GM12878 (cell line): ENCODE results near the gene CHN2. TPM values are rescaled to one million over a fixed set of nuclear protein-coding genes. Genes with fewer than 3 reads are reported as not detected.

Source experiments
- ATAC-seq: fragments of 200-7000 bp; cut with Tn5 transposase; 3 replicates; pipeline ENCODE4 v1.9.1; 2020; ENCODE audit warnings: mild to moderate bottlenecking, moderate library complexity
- BruUV-seq: library from RNA; stranded (reverse); fragments of 400-500 nt; replicated peaks from 2 replicates; lab custom pipeline; 2021; lab: Mats Ljungman, UMichigan
- CTCF ChIA-PET: fragments of 300-600 bp; sonication (Branson Sonifier 250); formaldehyde crosslinking; extraction: SDS; loops from one replicate; lab custom pipeline; 2021; ENCODE audit warnings: inconsistent platforms; lab: Yijun Ruan, JAX
- POLR2A ChIA-PET: fragments of 350-600 bp; formaldehyde crosslinking; extraction: SDS; loops from one replicate; lab custom pipeline; 2021; ENCODE audit warnings: inconsistent platforms; lab: Charles Lee
- RAD21 ChIA-PET: fragments of 300-600 bp; sonication (Branson Sonifier 250); formaldehyde crosslinking; loops from one replicate; lab custom pipeline; 2023; ENCODE audit warnings: antibody characterized with exemption; ENCODE audit not compliant: unreplicated experiment; lab: Charles Lee
- SMC1A ChIA-PET: fragments of 300-600 bp; sonication (Branson Sonifier 250); formaldehyde crosslinking; loops from one replicate; lab custom pipeline; 2023; ENCODE audit not compliant: unreplicated experiment, uncharacterized antibody; lab: Charles Lee
- DNase-seq: peaks from one replicate; pipeline ENCODE4 v3.0.0-alpha.2; 2011; ENCODE audit warnings: low read depth, low spot score
- FAIRE-seq: peaks from 3 replicates; lab custom pipeline; 2011; peaks lifted over from hg19 to GRCh38; lab: Jason Lieb, UNC
- H2AFZ ChIP-seq: 2 replicates; pipeline ENCODE4 v1.6.0; 2011; ENCODE audit warnings: low read depth, low read length, control low read depth; ENCODE audit not compliant: control insufficient read depth
- H3K27ac ChIP-seq: 2 replicates; pipeline ENCODE4 v1.5.1; 2011; ENCODE audit warnings: control low read depth; ENCODE audit not compliant: control insufficient read depth, insufficient read depth
- H3K27me3 ChIP-seq, 2 experiments: replicated peaks in 1 of 2; 2 replicates each; pipeline versions ENCODE4 v1.6.0 to v1.6.1; 2011; ENCODE audit warnings: low read length in 1 of 2; ENCODE audit not compliant: control insufficient read depth in 2 of 2, insufficient read depth in 2 of 2
- H3K36me3 ChIP-seq, 2 experiments: 2 replicates each; pipeline ENCODE4 v1.5.1; 2011; ENCODE audit warnings: low read length in 1 of 2; ENCODE audit not compliant: control insufficient read depth in 2 of 2, insufficient read depth in 2 of 2
- H3K4me1 ChIP-seq: 2 replicates; pipeline ENCODE4 v1.6.1; 2011; ENCODE audit warnings: mild to moderate bottlenecking, low read length, moderate library complexity, mixed read lengths; ENCODE audit not compliant: control insufficient read depth, insufficient read depth
- H3K4me2 ChIP-seq: 2 replicates; pipeline ENCODE4 v1.6.0; 2011; ENCODE audit warnings: control low read depth; ENCODE audit not compliant: control insufficient read depth, insufficient read depth
- H3K4me3 ChIP-seq: fragments of 200-600 bp; sonication (generic); 2 replicates; pipeline ENCODE4 v1.5.1; 2016
- H3K79me2 ChIP-seq: 2 replicates; pipeline ENCODE4 v1.6.0; 2011; ENCODE audit warnings: low read length; ENCODE audit not compliant: control insufficient read depth, insufficient read depth
- H3K9ac ChIP-seq: 2 replicates; pipeline ENCODE4 v1.8.0; 2011; ENCODE audit warnings: low read length, control low read depth, mixed read lengths; ENCODE audit not compliant: control insufficient read depth, insufficient read depth
- H3K9me3 ChIP-seq: replicated peaks from 3 replicates; pipeline ENCODE4 v1.5.1; 2011; ENCODE audit warnings: mild to moderate bottlenecking, low read length; ENCODE audit not compliant: control insufficient read depth, insufficient read depth
- H4K20me1 ChIP-seq: 2 replicates; pipeline ENCODE4 v1.6.0; 2011; ENCODE audit not compliant: control insufficient read depth, insufficient read depth
- CBX5 ChIP-seq: sonication (generic); IDR thresholded peaks from 2 replicates; pipeline ENCODE4 v1.6.1; 2016; ENCODE audit warnings: low read depth, moderate library complexity, mild to moderate bottlenecking, inconsistent platforms
- CHD4 ChIP-seq: fragments of 200-600 bp; sonication (generic); IDR thresholded peaks from 2 replicates; pipeline ENCODE4 v1.6.1; 2016; ENCODE audit warnings: mild to moderate bottlenecking
- CREB1 ChIP-seq: IDR thresholded peaks from 2 replicates; pipeline ENCODE4 v1.6.1; 2012; ENCODE audit warnings: low read depth, mild to moderate bottlenecking, inconsistent platforms
- CREM ChIP-seq: IDR thresholded peaks from 2 replicates; pipeline ENCODE4 v1.6.1; 2014; ENCODE audit warnings: antibody characterized with exemption, low read depth
- HDGF ChIP-seq: fragments of 450-650 bp; IDR thresholded peaks from 2 replicates; pipeline ENCODE4 v1.6.1; 2016; ENCODE audit warnings: antibody characterized with exemption
- MAX ChIP-seq: IDR thresholded peaks from 2 replicates; pipeline ENCODE4 v1.6.1; 2012; ENCODE audit warnings: low read depth, low read length, improper control_type of control experiment
- MTA2 ChIP-seq: fragments of 450-650 bp; IDR thresholded peaks from 2 replicates; pipeline ENCODE4 v1.6.1; 2016; ENCODE audit warnings: low read depth, mild to moderate bottlenecking, moderate library complexity
- PRDM15 ChIP-seq: fragments of 450-650 bp; formaldehyde crosslinking; IDR thresholded peaks from 2 replicates; pipeline ENCODE4 v1.4.0; 2020; ENCODE audit warnings: mild to moderate bottlenecking, moderate library complexity
- RB1 ChIP-seq: fragments of 450-650 bp; formaldehyde crosslinking; IDR thresholded peaks from 2 replicates; pipeline ENCODE4 v1.6.1; 2017; ENCODE audit warnings: mild to moderate bottlenecking, borderline replicate concordance
- SMAD5 ChIP-seq: IDR thresholded peaks from 2 replicates; pipeline ENCODE4 v1.6.1; 2016; ENCODE audit warnings: antibody characterized with exemption, low read depth
- ZNF207 ChIP-seq: fragments of 450-650 bp; IDR thresholded peaks from 2 replicates; pipeline ENCODE4 v1.6.1; 2014; ENCODE audit warnings: antibody characterized with exemption, mild to moderate bottlenecking, borderline replicate concordance
- WGBS: methylation state at CpG from one replicate; pipeline ENCODE4 v1.1.6; 2016; ENCODE audit warnings: low lambda C conversion rate; ENCODE audit not compliant: insufficient replicate concordance, insufficient coverage; ENCODE audit errors: missing lambda C conversion rate; 5-methylcytosine and 5-hydroxymethylcytosine counted together
- in situ Hi-C: fragments of 300-500 bp; cut with MboI; formaldehyde crosslinking; loops from 9 replicates; pipeline ENCODE4 v1.14.3; 2018; ENCODE audit warnings: mixed read lengths
- intact Hi-C: fragments of 100-400 bp; cut with micrococcal nuclease; formaldehyde crosslinking; loops from one replicate; pipeline ENCODE4 v1.14.2; 2022; ENCODE audit not compliant: unreplicated experiment
- polyA plus RNA-seq, 11 experiments: library from polyadenylated mRNA; depleted of rRNA in 4 of 11; unstranded in 6 of 11; stranded (reverse) in 5 of 11; fragments of >200 nt; fragmentation: Nextera tagmentation in 4 of 11; fragmentation: Illumina TruSeq in 1 of 11; extraction: Ambion mirVana in 4 of 11; extraction: Trizol in 1 of 11; gene quantifications; 1 replicate in 1 of 11; 2 replicates in 10 of 11; pipeline versions ENCODE4 v1.2.1 to v1.2.3, GENCODE V29; 2011 to 2016; ENCODE audit warnings: inconsistent platforms in 2 of 11, missing spikeins in 2 of 11, low read depth in 1 of 11
- total RNA-seq, 4 experiments: library from RNA; depleted of rRNA in 3 of 4; stranded (reverse); fragments of >200 nt in 3 of 4; fragmentation: Illumina TruSeq in 1 of 4; extraction: Trizol in 1 of 4; gene quantifications; 2 replicates each; pipeline versions ENCODE4 v1.2.1 to v1.2.3, GENCODE V29; 2013 to 2021

Gene CHN2
- total and polyA plus RNA-seq, 10 of the 15 experiments (the other 5 are each of a cell fraction or from before 2014, with no cell fraction given), result 0.11 to 3.8 (median 0.37) TPM; not detected in 2

- ChIA-PET SMC1A (no interaction called here), POLR2A (no interaction called here), CTCF (no interaction called here), RAD21 (no interaction called here)
- no peaks in the 10 kb centered on the region for H3K36me3 ChIP-seq
- no peak for DNase-seq
- no peak overlapping the region for H3K4me3 ChIP-seq
- no peak overlapping the region for H3K9ac ChIP-seq
- 39% methylated on average over 8 of the region's 8 CpGs for WGBS
- intact Hi-C loops, result loop anchor here (5.0 kb wide), 2 partner anchors 103 to 228 kb away; no protein-coding TSS in a partner anchor
- no peaks in the 10 kb centered on the region; a peak in 1 of 4 replicates for H3K27me3 ChIP-seq
- ATAC-seq, result no peak
- no peak for TF ChIP-seq SMAD5
- TF ChIP-seq CREM, result no peak
- TF ChIP-seq CREB1, result no peak
- TF ChIP-seq RB1, result no peak
- TF ChIP-seq PRDM15, result no peak
- TF ChIP-seq MAX, result no peak
- TF ChIP-seq HDGF, result no peak
- no peak for TF ChIP-seq CHD4
- no peak for TF ChIP-seq ZNF207
- no peak for TF ChIP-seq CBX5
- TF ChIP-seq MTA2, result no peak
- no peak overlapping the region for H2AFZ ChIP-seq
- H3K27ac ChIP-seq, result no peak overlapping the region
- no TSS peak for BruUV-seq
- H3K79me2 ChIP-seq, result no peaks in the 10 kb centered on the region
- FAIRE-seq, result no peak
- in situ Hi-C loops, result no loop called here
- H3K4me2 ChIP-seq, result no peak overlapping the region
- H4K20me1 ChIP-seq, result no peaks in the 10 kb centered on the region
- no peaks in the 10 kb centered on the region for H3K9me3 ChIP-seq
- no peaks in the 10 kb centered on the region for H3K4me1 ChIP-seq
Observed at GRCh38 chr7:29340696-29341095, 146.1 kb downstream of the CHN2 start.
